Raji (cell line): ENCODE data around the gene NUSAP1.

Experiments
- POLR2A ChIP-seq: IDR thresholded peaks from 2 replicates; pipeline ENCODE4 v1.6.1; 2011; ENCODE audit warnings: low read depth, low read length, control low read depth; ENCODE audit not compliant: insufficient read depth

Gene NUSAP1

DNA sequence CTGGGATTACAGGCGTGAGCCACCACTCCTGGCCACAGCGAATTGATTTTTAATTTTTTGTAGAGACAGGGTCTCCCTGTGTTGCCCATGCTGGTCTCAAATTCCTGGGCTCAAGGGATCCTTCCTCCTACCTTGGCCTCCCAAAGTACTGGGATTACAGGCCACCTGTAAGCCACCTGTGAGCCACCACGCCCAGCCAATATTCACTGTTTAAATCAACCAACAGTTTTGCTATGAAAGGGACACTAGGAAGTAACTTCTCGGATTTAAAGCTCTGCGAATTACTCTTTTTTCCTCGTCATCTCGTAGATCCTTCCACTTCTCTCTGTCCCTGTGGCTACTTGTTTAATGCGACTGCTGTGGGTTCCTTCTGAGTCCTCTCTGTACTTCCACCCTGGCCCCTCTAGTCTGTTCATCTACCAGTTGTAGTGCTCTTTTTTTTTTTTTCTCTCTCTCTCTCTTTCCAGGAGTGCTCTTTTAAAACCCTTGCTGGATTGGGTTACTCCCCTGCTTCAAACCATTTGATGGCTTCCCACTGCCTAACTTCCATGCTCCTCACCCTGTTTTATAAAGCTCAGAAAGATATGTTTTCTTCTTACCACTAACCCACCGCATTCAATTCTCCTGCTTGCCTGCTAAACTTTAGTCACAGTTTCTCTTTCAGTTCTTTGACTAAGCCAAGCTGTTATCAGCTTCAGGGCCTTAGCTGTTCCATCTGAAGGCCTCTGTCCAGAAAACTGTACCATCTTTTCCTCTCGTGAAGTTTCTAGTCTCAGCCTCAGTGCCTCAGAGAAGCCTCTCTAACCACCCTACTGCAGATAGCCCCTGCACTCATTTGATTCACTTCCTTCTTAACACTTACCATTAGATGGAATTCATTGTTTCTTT, 96.6 kb downstream of the NUSAP1 start:
- no peak for TF ChIP-seq POLR2A
